ENCODE results near the gene RPS6KA2. TPM values are rescaled to one million over a fixed set of nuclear protein-coding genes. Genes with fewer than 3 reads are reported as not detected.

RPS6KA2 gene
- polyA plus RNA-seq, 2 donors: 5.7 to 8.7 TPM

DNA sequence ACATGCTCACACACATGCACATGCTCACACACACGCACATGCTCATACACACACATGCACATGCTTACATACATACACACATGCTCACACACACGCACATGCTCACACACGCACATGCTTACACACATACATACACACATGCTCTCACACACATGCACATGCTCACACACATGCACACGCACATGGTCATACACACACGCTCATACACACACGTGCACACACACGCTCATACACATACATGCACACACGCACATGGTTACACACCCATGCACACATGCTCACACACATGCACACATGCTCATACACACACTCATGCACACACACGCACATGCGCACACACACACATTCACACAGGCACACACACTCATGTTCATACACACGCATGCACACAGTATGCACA is 20.8 kb upstream of the RPS6KA2 start:
- H3K4me1 ChIP-seq (ENCODE audit: control insufficient read depth in 2 of 2, insufficient read depth in 2 of 2, low read length in 1 of 2): no peaks in the 10 kb centered on the region
- no peaks in the 10 kb centered on the region for H3K27me3 ChIP-seq (ENCODE audit: control insufficient read depth in 1 of 2, insufficient read depth in 2 of 2, low read length in 2 of 2)
- WGBS, 2 donors: 97% methylated on average over 11 of the region's 11 CpGs
- no peak overlapping the region for H3K4me3 ChIP-seq (ENCODE audit: low read depth in 1 of 2, low read length in 2 of 2)
- no peak overlapping the region for H3K27ac ChIP-seq (ENCODE audit: low read depth in 2 of 2, low read length in 1 of 2)
- H3K36me3 ChIP-seq (ENCODE audit: control insufficient read depth in 2 of 2, insufficient read depth in 2 of 2, low read length in 1 of 2): no peaks in the 10 kb centered on the region
- H3K9me3 ChIP-seq (ENCODE audit: control insufficient read depth in 2 of 2, insufficient read depth in 1 of 2, low read depth in 1 of 2, low read length in 1 of 2): peaks cover 0 to 6% of the 10 kb centered on the region in 2 donors

DNA sequence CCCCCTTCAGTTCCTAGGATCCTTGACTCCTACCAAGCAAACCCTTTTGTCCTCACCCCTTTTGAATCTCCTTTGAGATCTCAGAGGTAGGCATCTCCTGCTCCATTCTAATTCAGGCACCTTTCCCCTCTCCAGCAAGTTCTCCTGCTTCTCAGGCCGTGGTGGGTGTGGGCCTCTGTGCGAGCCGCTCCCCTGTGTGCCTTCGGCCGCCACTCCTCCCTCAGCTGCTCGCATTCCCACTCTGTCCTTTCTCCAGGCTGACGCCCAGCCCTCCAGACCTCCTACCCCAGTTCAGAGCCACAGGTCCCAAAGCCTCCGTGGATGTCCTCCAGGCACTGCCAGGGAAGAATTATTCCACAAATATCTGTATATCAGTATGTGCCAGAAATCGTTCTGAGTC is 19.7 kb upstream of the RPS6KA2 start:
- Histone ChIP-seq H3K4me3 (ENCODE audit: low read depth in 1 of 2, low read length in 2 of 2) (no peak overlapping the region), H3K36me3 (ENCODE audit: control insufficient read depth in 2 of 2, insufficient read depth in 2 of 2, low read length in 1 of 2) (no peaks in the 10 kb centered on the region), H3K27me3 (ENCODE audit: control insufficient read depth in 1 of 2, insufficient read depth in 2 of 2, low read length in 2 of 2) (no peaks in the 10 kb centered on the region), H3K4me1 (ENCODE audit: control insufficient read depth in 2 of 2, insufficient read depth in 2 of 2, low read length in 1 of 2) (no peaks in the 10 kb centered on the region), H3K9me3 (ENCODE audit: control insufficient read depth in 2 of 2, insufficient read depth in 1 of 2, low read depth in 1 of 2, low read length in 1 of 2) (peaks cover 0 to 6% of the 10 kb centered on the region in 2 donors), H3K27ac (ENCODE audit: low read depth in 2 of 2, low read length in 1 of 2) (no peak overlapping the region)
- 75 to 89% methylated on average over 9 of the region's 9 CpGs for WGBS, 2 donors

DNA sequence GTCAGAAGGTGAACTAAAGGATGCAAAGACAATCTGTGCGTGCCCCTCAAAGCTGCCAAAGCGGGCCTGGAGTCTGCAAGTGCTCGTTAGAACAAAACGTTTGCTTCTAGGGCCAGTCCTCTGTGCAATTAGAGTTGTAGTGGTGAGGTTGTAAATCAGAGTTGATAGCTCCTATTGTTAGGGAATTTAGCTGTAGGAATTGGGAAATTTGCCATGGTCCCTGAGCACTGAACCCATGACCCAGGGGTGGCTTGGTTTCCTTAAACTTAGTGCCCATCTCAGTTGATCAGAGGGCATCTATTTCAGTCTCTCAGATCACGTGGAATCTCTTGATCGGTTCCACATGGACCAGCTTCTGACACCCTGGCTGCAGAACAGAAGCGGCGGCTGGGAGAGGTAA is 18.8 kb upstream of the RPS6KA2 start:
- H3K36me3 ChIP-seq (ENCODE audit: control insufficient read depth in 2 of 2, insufficient read depth in 2 of 2, low read length in 1 of 2): no peaks in the 10 kb centered on the region
- H3K4me1 ChIP-seq (ENCODE audit: control insufficient read depth in 2 of 2, insufficient read depth in 2 of 2, low read length in 1 of 2): no peaks in the 10 kb centered on the region
- H3K27me3 ChIP-seq (ENCODE audit: control insufficient read depth in 1 of 2, insufficient read depth in 2 of 2, low read length in 2 of 2): no peaks in the 10 kb centered on the region
- peaks cover 0 to 6% of the 10 kb centered on the region in 2 donors for H3K9me3 ChIP-seq (ENCODE audit: control insufficient read depth in 2 of 2, insufficient read depth in 1 of 2, low read depth in 1 of 2, low read length in 1 of 2)
- 78 to 89% methylated on average over 8 of the region's 8 CpGs for WGBS, 2 donors
- H3K4me3 ChIP-seq (ENCODE audit: low read depth in 1 of 2, low read length in 2 of 2): no peak overlapping the region
- no peak overlapping the region for H3K27ac ChIP-seq (ENCODE audit: low read depth in 2 of 2, low read length in 1 of 2)

DNA sequence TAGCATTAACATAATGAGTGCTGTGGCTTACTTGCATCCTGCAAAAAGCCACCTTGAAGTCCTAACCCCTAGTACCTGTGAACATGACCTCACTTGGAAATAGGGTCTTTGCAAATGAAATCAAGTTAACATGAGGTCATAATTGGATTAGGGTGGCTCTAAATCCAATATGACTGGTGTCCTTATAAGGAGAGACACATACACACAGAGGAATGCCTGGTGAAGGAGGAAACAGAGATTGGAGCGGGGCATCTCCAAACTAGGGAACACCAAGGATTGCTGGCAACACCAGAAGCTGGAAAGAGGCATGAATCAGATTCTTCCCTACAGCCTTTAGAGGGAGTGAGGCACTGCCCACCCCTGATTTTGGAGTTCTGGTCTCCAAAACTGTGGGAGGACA is 17.6 kb upstream of the RPS6KA2 start:
- Histone ChIP-seq H3K36me3 (ENCODE audit: control insufficient read depth in 2 of 2, insufficient read depth in 2 of 2, low read length in 1 of 2) (no peaks in the 10 kb centered on the region), H3K27me3 (ENCODE audit: control insufficient read depth in 1 of 2, insufficient read depth in 2 of 2, low read length in 2 of 2) (no peaks in the 10 kb centered on the region), H3K4me1 (ENCODE audit: control insufficient read depth in 2 of 2, insufficient read depth in 2 of 2, low read length in 1 of 2) (peaks cover 0 to 2% of the 10 kb centered on the region in 2 donors), H3K27ac (ENCODE audit: low read depth in 2 of 2, low read length in 1 of 2) (no peak overlapping the region), H3K4me3 (ENCODE audit: low read depth in 1 of 2, low read length in 2 of 2) (no peak overlapping the region), H3K9me3 (ENCODE audit: control insufficient read depth in 2 of 2, insufficient read depth in 1 of 2, low read depth in 1 of 2, low read length in 1 of 2) (peaks cover 0 to 6% of the 10 kb centered on the region in 2 donors)
- WGBS, 2 donors: 94 to 100% methylated on average over 1 of the region's 1 CpG

DNA sequence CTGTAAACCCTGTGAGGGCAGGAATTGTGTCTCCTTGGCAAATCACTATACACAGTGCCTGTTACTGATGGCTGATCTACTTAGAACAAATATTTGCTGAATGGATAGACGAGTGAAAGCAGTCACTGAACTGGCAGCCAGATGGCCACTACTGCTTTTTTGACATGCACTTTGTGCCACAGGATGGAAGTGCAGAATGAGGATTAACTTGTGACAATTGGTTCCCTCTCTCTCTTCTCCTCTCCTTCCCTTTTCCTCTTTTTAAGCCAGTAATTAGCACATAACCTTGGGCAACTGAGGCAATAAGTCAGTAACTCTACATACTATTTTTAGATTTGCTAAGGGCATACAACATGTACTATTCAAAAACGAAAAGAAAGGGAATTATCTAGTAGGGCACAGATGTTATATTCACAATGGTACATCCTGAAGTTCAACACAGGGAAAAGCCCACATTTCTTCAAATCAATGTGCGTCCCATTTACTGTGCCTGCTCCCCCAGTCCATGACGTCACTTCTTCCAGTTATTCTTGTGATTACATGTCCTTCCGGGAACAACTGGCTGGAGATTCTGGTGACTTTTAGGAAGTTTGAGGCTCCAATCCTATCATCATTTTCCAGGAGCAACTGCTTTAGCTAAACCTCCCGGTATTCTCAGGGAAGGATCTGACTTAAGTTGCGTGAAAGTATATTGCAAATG is 17.0 kb upstream of the RPS6KA2 start:
- WGBS, 2 donors: 78 to 82% methylated on average over 7 of the region's 7 CpGs
- Histone ChIP-seq H3K27ac (ENCODE audit: low read depth in 2 of 2, low read length in 1 of 2) (no peak overlapping the region), H3K36me3 (ENCODE audit: control insufficient read depth in 2 of 2, insufficient read depth in 2 of 2, low read length in 1 of 2) (no peaks in the 10 kb centered on the region), H3K4me3 (ENCODE audit: low read depth in 1 of 2, low read length in 2 of 2) (no peak overlapping the region), H3K9me3 (ENCODE audit: control insufficient read depth in 2 of 2, insufficient read depth in 1 of 2, low read depth in 1 of 2, low read length in 1 of 2) (peaks cover 0 to 6% of the 10 kb centered on the region in 2 donors), H3K27me3 (ENCODE audit: control insufficient read depth in 1 of 2, insufficient read depth in 2 of 2, low read length in 2 of 2) (no peaks in the 10 kb centered on the region), H3K4me1 (ENCODE audit: control insufficient read depth in 2 of 2, insufficient read depth in 2 of 2, low read length in 1 of 2) (peaks cover 0 to 2% of the 10 kb centered on the region in 2 donors)

DNA sequence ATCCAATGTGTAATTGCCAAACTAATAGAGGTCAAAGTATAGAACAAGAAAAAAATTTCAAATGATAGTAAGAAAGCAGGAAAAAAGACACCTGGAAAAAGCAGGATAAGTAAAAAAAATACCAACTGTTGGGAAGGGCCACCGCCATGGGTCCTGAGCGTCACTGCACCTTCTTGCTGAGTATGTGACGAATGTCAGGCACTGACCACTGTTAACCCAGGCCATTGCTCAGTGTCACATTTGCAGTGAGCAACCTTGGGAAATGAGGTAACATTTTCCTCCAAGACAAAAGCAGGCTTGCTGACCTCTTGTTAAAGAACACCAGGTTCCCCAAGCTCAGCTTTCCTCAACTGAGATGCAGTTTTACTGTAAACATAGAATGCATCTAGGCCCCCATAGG is 15.6 kb upstream of the RPS6KA2 start:
- WGBS, 2 donors: 94 to 96% methylated on average over 3 of the region's 3 CpGs
- Histone ChIP-seq H3K9me3 (ENCODE audit: control insufficient read depth in 2 of 2, insufficient read depth in 1 of 2, low read depth in 1 of 2, low read length in 1 of 2) (peaks cover 0 to 1% of the 10 kb centered on the region in 2 donors), H3K36me3 (ENCODE audit: control insufficient read depth in 2 of 2, insufficient read depth in 2 of 2, low read length in 1 of 2) (no peaks in the 10 kb centered on the region), H3K4me1 (ENCODE audit: control insufficient read depth in 2 of 2, insufficient read depth in 2 of 2, low read length in 1 of 2) (peaks cover 0 to 2% of the 10 kb centered on the region in 2 donors), H3K27me3 (ENCODE audit: control insufficient read depth in 1 of 2, insufficient read depth in 2 of 2, low read length in 2 of 2) (no peaks in the 10 kb centered on the region), H3K4me3 (ENCODE audit: low read depth in 1 of 2, low read length in 2 of 2) (no peak overlapping the region), H3K27ac (ENCODE audit: low read depth in 2 of 2, low read length in 1 of 2) (no peak overlapping the region)

DNA sequence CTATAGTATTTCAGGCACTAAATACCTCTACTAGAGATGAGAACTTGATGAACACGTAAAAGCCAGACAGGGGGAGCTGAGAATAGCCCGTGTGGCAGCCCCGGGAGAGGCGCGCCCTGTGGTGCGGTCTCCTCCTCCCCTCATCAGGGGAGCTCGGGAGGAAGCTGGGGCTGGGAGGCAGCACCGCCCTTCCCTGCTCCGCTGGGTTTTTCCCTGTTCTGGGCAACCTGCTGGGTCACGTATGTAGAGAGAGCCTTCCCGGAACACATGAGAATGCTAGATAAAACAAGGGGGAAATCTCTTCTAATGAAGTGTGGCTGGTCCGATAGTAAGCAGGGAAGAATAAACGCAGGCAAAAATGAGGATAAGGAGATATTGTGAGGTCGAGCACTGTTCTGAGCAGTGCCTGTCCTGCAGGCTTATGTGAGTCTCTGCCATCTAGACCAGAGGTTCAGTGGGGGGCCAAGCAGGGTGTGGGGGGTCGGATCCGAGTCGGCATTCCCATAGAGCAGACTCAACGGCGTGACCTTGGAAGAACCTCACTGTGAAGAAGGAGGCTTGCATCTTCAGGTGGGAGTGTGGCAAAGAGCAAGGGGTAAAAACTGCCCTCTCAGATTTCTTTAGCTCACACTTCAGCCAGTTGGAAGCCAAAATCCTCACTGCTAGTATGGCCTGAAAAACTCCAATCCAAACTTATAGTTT is 13.4 kb upstream of the RPS6KA2 start:
- H3K27me3 ChIP-seq (ENCODE audit: control insufficient read depth in 1 of 2, insufficient read depth in 2 of 2, low read length in 2 of 2): no peaks in the 10 kb centered on the region
- no peak overlapping the region for H3K4me3 ChIP-seq (ENCODE audit: low read depth in 1 of 2, low read length in 2 of 2)
- peaks cover 4 to 6% of the 10 kb centered on the region in 2 donors for H3K4me1 ChIP-seq (ENCODE audit: control insufficient read depth in 2 of 2, insufficient read depth in 2 of 2, low read length in 1 of 2)
- 21 to 24% methylated on average over 19 of the region's 19 CpGs for WGBS, 2 donors
- peak overlapping the region in 1 of 2 donors; percentile 57 for H3K27ac ChIP-seq (ENCODE audit: low read depth in 2 of 2, low read length in 1 of 2)
- H3K36me3 ChIP-seq (ENCODE audit: control insufficient read depth in 2 of 2, insufficient read depth in 2 of 2, low read length in 1 of 2): no peaks in the 10 kb centered on the region
- no peaks in the 10 kb centered on the region for H3K9me3 ChIP-seq (ENCODE audit: control insufficient read depth in 2 of 2, insufficient read depth in 1 of 2, low read depth in 1 of 2, low read length in 1 of 2)

DNA sequence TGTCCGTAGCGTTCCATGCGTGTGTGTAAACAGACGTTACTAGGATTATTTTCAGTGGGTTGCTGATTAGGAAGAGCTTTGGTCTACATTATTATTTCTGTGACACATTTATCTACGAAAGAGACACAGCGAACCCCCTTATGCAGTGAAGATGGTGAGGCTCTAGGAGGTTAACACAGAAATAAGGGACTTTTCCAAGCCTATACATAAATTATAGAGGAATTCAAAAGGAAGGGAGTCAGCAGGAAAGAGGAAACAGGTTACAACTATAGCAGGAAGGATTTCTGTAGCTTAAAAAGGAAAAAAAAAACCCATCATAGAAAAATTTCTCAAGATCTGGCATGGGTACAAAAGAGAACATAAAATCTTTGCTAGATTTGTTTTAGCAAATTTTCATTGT is 12.9 kb upstream of the RPS6KA2 start:
- Histone ChIP-seq H3K4me3 (ENCODE audit: low read depth in 1 of 2, low read length in 2 of 2) (no peak overlapping the region), H3K27ac (ENCODE audit: low read depth in 2 of 2, low read length in 1 of 2) (no peak overlapping the region), H3K36me3 (ENCODE audit: control insufficient read depth in 2 of 2, insufficient read depth in 2 of 2, low read length in 1 of 2) (no peaks in the 10 kb centered on the region), H3K4me1 (ENCODE audit: control insufficient read depth in 2 of 2, insufficient read depth in 2 of 2, low read length in 1 of 2) (peaks cover 4 to 6% of the 10 kb centered on the region in 2 donors), H3K27me3 (ENCODE audit: control insufficient read depth in 1 of 2, insufficient read depth in 2 of 2, low read length in 2 of 2) (no peaks in the 10 kb centered on the region), H3K9me3 (ENCODE audit: control insufficient read depth in 2 of 2, insufficient read depth in 1 of 2, low read depth in 1 of 2, low read length in 1 of 2) (no peaks in the 10 kb centered on the region)
- 83 to 84% methylated on average over 6 of the region's 6 CpGs for WGBS, 2 donors

DNA sequence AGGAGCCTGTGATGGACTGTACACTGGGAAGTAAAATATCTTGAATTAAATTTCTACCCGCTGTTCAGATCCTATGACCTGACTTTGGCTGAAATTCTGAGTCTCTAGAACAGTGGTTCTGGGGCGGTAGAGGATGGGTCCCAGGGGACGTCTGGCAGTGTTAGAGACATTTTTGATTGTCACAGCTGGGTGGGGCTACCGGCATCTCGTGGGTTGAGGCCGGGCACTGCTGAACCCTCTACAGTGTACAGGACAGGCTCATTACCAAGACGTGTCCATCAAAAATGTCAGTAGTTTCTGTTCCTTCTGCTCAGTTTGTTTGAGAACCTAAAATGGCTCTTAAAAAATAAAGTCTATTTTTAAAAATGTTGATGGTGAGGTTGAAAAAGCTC is 11.5 kb upstream of the RPS6KA2 start:
- no peak overlapping the region for H3K27ac ChIP-seq (ENCODE audit: low read depth in 2 of 2, low read length in 1 of 2)
- H3K36me3 ChIP-seq (ENCODE audit: control insufficient read depth in 2 of 2, insufficient read depth in 2 of 2, low read length in 1 of 2): no peaks in the 10 kb centered on the region
- peaks cover 4 to 6% of the 10 kb centered on the region in 2 donors for H3K4me1 ChIP-seq (ENCODE audit: control insufficient read depth in 2 of 2, insufficient read depth in 2 of 2, low read length in 1 of 2)
- no peaks in the 10 kb centered on the region for H3K9me3 ChIP-seq (ENCODE audit: control insufficient read depth in 2 of 2, insufficient read depth in 1 of 2, low read depth in 1 of 2, low read length in 1 of 2)
- H3K27me3 ChIP-seq (ENCODE audit: control insufficient read depth in 1 of 2, insufficient read depth in 2 of 2, low read length in 2 of 2): no peaks in the 10 kb centered on the region
- no peak overlapping the region for H3K4me3 ChIP-seq (ENCODE audit: low read depth in 1 of 2, low read length in 2 of 2)
- 78 to 83% methylated on average over 7 of the region's 7 CpGs for WGBS, 2 donors
